ENCODE data around the gene CDHR5.
"Not testable (repeated sequence)": the region's sequence is repeated elsewhere in the genome, so short reads cannot be mapped to it uniquely, and the experiment has no call there.

Gene CDHR5

DNA sequence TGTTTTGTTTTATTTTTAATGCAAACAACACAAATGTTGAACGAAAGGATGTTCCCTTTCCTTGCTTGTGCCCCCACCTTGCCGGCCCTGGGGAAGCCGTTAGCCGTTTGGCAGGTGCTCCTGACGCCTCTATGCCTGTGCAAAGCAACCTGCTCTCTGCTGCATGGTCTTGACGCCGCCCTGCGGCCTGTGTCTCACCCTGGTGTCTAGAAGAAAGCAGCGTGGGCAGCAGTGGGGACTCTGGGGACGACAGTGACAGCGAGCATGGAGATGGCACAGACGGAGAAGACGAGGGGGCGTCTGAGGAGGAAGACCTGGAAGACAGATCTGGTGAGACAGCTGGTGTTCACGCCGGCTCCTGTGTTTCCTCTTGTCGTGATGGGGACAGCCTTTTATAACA, 43.0 kb downstream of the CDHR5 start:
- DNase-seq: no peak

DNA sequence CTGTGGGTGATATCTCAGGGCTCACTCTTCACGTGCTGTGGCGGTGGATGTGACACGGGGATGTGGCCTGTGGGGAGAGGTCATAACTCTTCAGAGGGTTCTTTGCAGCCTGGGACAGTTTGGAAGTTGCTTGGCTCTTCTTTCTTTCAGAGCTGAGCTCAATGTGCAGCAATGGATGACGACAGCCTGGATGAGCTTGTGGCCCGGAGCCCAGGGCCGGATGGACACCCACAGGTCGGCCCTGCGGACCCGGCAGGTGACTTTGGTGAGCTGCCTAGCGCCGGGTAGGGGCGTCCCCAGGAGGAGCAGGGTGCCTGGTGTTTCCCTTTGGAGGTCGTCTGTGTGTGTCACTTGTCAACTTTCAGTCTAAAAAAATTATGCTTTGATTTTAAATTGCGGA, 43.4 kb downstream of the CDHR5 start:
- DNase-seq: no peak

DNA sequence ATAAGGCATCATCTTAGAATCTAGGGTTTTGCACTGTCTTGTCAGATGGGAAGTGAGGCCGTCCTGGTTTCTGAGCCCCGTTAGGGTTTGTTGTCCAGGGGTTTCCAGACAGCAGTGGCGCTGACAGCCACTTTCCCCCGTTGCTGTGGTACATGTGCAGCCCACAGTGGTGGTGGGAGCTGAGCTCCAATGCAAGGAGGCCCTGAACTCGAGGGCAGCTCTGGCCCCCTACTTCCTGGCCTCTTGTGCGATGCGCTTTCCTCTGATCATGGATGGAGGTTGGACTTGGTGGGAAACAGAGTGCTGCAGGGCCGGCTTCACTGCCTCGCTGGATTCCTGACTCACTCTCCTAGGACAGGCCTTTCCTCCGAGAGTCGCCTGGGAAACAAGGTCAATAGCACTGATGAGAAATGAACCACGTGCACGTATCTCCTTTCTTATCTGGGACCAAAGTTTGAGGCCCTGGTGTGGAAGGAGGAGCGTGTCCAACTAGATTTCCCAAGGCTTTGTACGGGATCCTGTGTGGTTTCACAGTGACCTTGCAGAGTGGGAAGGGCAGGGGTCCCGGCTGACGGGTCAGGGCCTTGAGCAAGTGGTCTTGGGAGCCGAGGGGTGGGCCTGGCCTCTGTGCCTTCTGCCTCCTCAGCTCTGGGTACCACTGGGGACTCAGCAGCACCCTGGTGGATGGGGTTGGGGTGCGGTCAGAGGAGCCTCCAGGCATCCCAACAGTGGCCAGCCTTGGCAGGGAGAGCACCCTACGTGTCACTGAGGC, 44.7 kb downstream of the CDHR5 start:
- DNase-seq: no peak

DNA sequence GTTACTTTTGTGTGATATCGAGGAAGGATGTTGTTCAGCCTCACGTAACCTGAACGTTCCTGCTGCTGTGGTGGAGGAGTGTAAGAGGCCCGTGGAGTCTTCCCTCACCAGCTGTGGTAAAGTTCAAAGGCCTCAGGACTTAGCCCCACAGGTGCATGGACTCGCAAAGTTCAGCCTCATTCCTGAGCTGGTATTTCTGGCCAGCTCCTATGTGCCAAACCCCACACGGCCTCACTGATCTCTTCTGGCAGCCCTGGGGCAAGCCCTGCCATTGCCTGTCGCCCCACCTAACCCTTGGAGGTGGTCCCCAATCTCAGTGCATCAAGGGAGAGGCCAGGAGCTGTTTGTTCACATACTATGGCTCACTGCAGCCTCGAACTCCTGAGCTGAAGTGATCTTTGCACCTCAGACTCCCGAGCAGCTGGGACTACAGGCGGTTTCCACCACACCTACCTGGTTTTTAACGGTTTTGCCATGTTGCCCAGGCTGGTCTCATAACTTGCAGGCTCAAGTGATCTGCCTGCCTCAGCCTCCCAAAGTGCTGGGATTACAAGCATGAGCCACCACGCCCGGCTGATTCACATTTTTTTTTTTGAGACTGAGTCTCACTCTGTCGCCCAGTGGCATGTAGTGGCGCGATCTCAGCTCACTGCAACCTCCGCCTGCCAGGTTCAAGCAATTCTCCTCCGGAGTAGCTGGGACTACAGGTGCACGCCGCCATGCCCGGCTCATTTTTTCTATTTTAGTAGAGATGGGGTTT, 46.3 kb downstream of the CDHR5 start:
- no peak for DNase-seq

DNA sequence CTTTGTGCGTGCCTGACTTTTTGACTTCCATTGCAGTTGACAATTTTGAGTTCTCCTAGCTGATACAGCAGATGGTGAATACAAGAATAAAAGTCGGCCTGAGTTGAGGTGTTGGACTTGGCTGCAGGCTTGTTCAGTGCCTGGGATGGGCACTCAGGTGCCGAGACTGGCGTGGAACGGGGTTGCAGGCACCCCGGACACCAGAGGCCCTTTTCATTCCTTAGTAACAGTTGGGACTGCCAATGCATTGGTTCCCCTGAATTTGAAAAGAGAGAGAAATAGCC, 47.2 kb downstream of the CDHR5 start:
- no peak for DNase-seq

DNA sequence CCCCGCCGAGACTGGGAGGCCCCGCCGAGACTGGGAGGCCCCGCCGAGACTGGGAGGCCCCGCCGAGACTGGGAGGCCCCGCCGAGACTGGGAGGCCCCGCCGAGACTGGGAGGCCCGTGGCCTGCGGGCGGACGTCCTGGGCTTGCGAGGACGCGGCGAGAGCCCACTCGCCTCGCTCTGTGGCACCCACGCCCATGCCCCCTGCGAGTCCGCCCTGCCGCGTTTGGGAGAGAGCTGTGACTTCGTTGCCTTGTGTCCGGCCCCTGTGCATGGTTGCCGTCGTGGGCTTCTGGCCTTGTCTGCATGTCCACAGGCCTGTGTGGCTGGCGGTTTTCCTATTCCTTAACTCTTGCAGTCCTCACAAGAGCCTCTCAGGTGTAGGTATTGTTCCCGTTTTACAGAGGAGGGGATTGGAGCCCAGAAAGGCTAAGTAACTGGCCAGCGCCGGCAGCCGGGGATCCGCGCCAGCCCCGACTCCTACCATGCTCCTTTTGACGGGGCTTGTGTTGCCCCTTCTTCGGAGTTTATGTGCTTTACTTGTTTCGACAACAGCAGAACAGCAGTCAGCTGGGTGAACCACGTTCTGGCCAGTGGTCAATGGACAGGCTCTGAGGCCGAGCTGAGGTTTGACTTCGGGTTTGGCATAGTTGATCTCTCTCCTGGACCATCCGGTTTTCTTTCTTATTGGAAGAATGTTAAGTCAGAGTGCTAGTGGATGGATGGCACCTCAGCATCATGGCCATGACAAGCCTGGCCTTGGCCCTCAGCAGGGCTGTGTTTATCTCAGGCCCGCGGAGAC, 47.7 kb downstream of the CDHR5 start:
- DNase-seq: no peak

DNA sequence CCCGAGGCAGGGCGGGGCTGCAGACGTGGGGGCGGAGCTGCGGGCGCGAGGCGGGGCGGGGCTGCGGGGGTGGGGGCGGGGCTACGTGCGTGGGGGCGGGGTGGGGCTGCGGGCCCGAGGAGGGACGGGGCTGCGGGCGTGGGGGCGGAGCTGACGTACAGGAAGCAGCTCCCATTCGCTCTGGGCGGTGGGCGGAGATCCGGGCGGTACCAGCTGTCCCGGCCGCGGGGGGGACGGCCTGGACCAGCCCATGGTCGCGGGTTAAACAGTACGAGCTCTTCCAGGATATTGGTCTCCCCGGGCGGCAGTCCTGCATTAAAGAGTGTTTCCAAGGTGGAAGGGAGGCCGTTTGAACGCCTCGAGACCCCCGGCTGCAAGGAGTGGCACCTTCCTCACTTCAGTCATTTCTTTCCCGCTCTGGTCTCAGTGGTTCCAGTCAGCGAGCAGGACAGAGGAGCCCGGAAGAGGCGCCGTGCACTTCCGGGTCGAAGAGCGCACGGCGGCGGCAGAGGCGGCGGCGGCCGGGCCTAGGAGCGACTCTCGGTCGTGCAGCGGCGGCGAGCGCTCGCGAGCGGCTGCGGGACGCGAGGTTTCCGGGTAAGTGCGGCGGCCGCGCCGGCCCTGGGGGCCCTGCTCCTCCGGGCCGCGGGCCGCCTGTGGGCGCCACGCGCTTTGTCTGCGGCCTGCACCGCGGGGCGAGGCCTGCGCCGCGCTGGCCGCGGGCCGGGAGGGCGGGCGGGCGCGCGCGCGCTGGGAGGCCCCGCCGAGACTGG, 48.6 kb downstream of the CDHR5 start, which contains the start of gene PHRF1:
TSS of gene PHRF1 (plus strand) at position 475 of the 773 bp plus-strand sequence. CDS start 5,043 bp downstream, outside the sequence.
- peak; percentile 91 for DNase-seq

DNA sequence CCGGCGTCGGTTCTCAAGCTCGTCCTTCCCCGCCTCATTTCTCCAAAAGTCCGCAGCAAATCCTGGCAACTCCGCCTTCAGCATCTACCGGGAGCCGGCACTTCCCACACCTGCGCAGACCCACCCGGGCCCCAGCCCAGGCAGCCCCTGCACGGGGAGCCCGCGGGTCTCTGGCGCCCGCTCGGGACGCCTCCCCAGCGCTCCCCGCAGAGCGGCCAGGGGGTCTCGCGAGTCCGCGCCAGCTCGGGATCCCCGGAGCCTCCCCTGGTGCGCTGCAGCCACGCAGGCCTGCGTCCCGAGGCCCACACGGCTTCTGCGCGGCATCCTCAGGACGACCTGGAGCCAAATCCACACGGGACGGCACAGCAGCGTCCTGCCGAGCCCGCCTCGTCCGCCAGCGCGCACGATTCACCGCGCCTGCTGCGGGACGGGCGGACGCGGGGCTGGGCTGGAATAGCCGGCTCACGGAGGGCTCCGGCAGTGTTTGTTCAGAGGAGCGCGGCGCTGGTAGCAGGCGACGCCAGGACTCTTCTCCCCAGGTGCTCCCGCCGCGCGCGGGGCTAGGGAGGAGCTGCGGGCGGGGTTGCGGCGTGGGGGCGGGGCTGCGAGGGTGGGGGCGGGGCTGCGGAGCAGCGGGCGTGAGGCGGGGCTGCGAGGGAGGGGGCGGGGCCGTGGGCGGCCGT, 49.3 kb downstream of the CDHR5 start:
- DNase-seq: peak; percentile 80

DNA sequence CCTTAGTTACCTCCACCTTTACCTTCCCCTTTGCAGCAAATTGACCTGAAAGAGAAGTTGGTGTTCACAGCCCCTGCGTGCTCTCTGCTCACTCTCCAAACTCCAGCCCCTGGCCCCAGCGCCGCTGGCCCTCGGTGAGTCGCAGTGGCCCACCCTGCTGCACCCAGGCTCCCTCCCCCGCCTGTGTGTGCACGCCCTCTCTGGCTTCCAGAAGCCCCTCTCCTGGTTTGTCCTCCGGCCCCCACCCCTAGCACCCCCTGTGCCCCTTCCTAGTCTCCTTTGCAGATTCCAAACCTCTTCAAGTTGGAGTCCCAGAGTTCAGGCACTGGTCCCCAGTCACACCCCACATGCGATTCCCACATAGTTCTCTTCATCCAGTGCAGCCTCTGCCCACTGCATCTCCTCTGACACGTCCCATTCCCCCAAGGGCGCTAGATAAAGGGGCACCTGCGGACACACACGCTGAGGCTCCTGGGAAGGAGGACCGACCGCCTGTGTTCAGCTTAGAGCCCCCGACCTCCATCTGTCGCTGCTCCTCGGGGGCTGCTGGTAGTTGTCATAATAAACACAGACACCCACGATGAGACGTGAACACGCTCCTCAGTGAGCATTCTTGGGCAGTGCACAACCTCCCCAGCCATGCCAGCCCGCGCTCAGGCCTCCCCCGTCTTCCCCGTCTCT, 50.0 kb downstream of the CDHR5 start:
- DNase-seq: no peak

DNA sequence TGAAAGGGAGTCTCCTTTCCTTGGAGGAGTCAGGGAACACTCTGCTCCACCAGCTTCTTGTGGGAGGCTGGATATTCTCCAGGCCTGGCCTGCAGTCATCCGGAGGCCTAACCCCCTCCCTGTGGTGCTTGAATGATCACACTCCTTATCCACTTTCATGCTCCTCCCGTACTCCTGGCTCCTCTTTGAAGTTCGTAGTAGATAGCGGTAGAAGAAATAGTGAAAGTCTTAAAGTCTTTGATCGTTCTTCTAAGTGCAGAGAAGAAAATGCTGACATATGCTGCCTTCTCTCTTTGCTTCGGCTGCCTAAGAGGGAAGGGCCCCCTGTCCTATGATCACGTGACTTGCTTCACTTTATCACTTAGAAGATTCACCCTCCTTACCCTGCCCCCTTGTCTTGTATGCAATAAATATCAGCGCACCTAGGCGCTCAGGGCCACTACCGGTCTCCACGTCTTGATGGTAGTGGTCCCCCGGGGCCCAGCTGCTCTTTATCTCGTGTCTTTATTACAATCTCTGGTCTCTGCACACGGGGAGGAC, 50.7 kb downstream of the CDHR5 start:
- not testable (repeated sequence) for DNase-seq

DNA sequence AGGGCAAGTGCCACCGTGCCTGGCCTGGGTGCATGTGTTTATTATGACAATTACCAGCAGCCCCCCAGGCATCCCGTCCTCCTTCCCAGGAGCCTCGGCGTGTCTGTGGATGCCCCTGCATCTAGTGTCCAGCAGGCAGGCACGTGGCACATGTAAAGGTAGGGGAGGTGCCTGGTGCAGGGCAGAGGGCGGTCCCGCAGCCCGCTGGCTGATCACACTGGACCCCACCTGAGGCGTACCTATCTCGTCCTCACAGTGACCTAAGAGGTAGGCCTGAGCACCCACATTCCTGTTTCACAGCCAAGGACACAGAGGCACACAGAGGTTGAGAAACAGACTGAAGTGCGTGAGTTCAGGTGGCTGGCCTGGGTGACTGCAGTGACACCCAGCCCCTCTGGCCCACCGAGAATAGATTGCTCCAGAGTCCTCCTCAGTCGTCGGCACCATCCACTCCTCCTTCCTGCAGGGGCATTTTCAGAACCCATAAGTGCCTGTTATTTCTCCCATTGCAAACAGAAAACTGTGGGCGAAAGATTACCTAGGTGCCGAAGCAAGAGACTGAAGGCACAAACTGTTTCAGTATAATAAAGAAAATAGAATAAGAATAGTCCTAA, 51.5 kb downstream of the CDHR5 start:
- no peak for DNase-seq

DNA sequence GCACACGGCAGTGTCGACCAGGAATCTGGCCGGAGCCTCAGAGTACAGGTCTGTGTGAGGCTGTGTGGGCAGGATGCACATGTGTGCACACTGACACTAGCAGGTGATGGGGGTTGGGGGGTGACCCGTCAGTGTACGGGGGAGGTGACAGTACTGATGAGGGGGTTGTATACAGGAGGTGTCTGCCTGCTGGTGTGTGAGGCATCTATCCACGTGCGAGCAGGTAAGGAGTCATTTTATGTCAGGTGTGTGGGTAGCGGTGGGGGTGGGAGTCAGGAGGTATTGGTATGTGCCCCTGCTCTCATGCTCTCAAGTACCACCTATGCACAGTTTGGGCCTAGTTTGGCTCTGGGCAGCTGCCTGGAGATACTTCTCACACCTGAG, 53.0 kb downstream of the CDHR5 start:
- DNase-seq: no peak

DNA sequence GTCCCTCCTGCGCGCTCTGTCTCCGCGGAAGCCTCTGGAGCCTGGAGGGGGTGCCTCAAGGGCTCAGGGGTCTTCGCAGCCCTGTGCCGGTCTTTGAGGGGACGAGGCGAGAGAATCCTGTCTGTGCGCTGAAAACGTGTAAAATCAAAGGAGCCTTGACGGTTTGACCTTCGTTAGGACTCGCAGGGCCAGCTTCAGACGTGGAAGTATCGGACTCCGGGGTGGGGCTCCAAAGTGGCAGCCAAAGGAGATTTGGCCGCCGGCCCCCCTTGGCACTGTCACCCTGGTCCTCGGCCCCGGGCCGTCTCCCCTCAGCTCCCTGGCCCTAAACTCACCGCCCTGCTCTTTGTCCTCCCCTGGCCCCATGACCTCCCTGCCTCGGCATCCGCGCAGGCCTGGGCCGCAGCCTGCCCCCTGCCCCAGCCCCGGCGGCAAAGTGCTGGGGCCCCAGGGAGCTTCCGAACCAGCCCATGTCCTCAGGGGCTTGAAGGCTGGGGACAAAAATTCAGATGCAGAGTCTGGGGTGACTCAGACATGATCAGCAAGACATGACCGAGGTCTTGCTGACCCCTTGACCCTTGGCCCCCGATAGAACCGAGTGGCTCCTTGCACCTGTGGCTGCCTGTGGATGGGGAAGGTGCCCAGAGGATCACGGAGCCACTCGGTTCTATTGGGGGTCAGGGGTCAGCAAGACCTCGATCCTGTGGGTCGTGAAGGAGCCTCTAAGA, 55.4 kb downstream of the CDHR5 start:
- DNase-seq: no peak

DNA sequence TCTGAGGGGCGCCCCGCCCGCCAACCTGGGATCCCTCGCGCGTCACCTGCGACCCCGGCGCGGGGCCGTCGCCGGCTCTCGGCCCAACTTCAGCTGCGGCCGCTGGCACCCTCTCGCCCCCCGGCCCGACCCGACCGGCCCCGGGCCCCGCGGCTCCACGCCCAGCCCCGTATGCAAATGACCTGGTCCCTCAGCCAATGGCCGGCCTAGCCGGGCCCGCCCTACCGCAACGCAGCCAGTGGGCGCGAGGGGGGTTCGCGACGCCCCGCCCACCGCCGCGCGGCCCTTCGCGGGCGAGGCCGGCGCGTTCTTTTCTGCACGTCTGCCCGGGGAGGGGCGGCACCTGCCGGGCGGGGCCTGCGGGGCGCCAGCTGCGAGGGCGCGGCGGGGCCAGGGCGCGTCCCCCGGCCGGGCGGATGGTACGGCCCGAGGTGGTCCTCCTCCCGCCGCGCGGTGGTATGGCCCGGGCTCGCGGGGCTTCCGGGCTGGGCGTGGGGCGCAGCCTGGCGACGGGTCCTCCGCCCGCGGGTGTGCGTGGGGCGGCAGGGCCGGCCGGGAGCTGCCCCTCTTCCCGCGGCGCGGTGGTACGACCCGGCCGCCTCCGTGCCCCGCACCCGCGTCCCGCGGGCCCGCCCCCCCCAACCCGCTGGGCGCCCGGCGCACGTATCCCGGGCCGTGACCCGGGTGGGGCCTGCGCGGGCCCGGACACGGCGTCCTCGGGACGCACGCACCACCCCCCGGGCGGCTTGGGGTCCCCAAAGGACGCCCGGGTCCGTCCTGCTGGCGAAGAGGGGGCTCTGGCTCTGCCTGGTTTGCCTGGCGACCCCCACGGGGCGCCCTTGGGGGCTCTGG, 56.2 kb downstream of the CDHR5 start:
- DNase-seq: peak; percentile 93

DNA sequence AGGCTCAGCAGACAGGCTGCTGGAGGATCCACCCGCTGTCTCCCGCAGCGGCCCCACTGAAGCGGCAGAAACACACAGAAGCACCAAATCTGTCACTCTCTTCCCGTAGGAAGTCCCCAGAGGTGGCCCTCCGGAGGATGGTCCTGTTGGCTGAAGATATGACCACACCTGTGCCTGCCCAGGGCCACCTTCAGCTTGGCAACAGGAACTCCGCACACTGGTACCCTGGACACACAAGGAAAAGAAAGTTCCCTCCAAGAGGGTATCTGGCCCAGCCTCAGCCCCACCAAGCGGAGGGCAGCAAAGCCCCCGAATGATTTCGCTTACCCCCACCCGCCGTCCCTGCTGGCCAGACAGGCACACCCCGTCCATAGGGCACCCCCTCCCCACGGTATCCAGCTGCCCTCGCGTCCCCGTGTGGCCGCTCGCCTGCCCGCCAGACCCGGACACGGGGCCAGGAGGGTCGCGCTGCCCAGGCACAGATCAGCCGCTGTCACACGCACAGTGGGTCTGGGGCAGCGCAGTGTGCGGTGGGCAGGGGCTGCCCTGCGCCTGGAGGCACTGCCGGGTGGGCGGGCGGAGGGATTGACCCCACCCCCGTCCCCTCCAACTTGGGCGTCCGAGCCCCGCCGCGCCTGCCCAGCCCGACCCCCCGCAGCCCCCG, 57.0 kb downstream of the CDHR5 start:
- DNase-seq: no peak

DNA sequence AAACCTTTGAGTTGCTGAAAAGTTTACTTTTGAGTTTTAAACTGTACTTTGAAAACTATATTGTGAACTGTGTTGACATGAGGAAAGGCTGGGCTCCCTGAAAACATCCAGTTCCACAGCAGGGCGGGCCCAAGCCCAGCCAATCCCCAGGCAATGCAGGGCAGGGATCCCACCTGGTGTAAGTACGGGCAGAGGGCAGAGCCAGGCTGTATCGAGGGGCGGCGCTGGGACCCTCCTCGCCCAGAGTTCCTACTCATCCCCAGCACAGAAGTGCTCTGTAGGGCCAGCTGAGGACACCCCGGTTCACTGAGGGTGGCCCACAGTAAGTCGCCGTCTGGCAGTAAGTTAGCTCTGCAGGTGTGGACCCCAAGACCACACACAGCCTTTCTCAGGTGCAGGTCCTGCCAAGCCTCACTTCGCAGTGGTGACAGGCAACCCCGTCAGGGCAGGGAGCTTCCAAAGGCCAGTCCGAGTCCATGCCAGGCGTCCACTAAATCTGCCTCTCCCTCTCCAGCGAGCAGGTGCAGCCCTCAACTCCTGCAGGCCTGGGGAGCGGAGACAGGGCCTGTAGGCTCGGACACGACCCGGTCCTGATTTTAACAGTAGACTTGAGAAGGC, 57.6 kb downstream of the CDHR5 start:
- DNase-seq: no peak

Measured in RPMI8226 (cell line).